ENCODE results near the gene HS6ST2.
A peak's percentile ranks its signal among the peaks of the same experiment; 100 is the strongest.

- TF ChIP-seq, protein P1, sequence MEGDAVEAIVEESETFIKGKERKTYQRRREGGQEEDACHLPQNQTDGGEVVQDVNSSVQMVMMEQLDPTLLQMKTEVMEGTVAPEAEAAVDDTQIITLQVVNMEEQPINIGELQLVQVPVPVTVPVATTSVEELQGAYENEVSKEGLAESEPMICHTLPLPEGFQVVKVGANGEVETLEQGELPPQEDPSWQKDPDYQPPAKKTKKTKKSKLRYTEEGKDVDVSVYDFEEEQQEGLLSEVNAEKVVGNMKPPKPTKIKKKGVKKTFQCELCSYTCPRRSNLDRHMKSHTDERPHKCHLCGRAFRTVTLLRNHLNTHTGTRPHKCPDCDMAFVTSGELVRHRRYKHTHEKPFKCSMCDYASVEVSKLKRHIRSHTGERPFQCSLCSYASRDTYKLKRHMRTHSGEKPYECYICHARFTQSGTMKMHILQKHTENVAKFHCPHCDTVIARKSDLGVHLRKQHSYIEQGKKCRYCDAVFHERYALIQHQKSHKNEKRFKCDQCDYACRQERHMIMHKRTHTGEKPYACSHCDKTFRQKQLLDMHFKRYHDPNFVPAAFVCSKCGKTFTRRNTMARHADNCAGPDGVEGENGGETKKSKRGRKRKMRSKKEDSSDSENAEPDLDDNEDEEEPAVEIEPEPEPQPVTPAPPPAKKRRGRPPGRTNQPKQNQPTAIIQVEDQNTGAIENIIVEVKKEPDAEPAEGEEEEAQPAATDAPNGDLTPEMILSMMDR (IDR thresholded peaks at IDR 0.05; ENCODE audit: low read length), result peak; percentile 50; the same call in 1 of the 2 replicates
- no peak for TF ChIP-seq EZH2 (IDR thresholded peaks at IDR 0.05; ENCODE audit: borderline replicate concordance, low read length)
Observed at GRCh38 chrX:132631579-132632232, 326.7 kb downstream of the HS6ST2 start.
